H1 (cell line): Measurements from ENCODE around the gene POLA1. TPM values are rescaled to one million over a fixed set of nuclear protein-coding genes. Genes with fewer than 3 reads are reported as not detected.

ENCODE experiments used
- CTCF ChIA-PET: fragments of 300-600 bp; sonication (Branson Sonifier 250); formaldehyde crosslinking; loops from one replicate; lab custom pipeline; 2021; ENCODE audit not compliant: partially characterized antibody; lab: Charles Lee
- POLR2A ChIA-PET: fragments of 300-600 bp; sonication (Branson Sonifier 250); formaldehyde crosslinking; loops from one replicate; lab custom pipeline; 2021; ENCODE audit warnings: inconsistent platforms; ENCODE audit not compliant: partially characterized antibody; lab: Charles Lee
- DNase-seq, 2 experiments: peaks; one replicate each; pipeline versions ENCODE4 v3.0.0 to v3.0.0-alpha.2; 2010 to 2022; ENCODE audit warnings: low spot score in 2 of 2, low read depth in 1 of 2, mixed read lengths in 1 of 2
- FAIRE-seq: peaks from 2 replicates; lab custom pipeline; 2011; peaks lifted over from hg19 to GRCh38; lab: Jason Lieb, UNC
- H2AFZ ChIP-seq: 2 replicates; pipeline ENCODE4 v1.8.1; 2012; ENCODE audit warnings: low read length, inconsistent platforms
- H2AK5ac ChIP-seq: 2 replicates; pipeline ENCODE4 v1.6.1; 2013; ENCODE audit warnings: low read depth, low read length
- H2BK120ac ChIP-seq: replicated peaks from 2 replicates; pipeline ENCODE3; 2013; ENCODE audit warnings: low read depth, low read length, inconsistent platforms
- H2BK12ac ChIP-seq: 2 replicates; pipeline ENCODE4 v1.6.1; 2013; ENCODE audit warnings: low read depth, low read length
- H2BK15ac ChIP-seq: 2 replicates; pipeline ENCODE4 v1.6.1; 2013; ENCODE audit warnings: low read length
- H2BK20ac ChIP-seq: 2 replicates; pipeline ENCODE4 v1.6.1; 2013; ENCODE audit warnings: low read length
- H2BK5ac ChIP-seq: 2 replicates; pipeline ENCODE4 v1.6.1; 2013; ENCODE audit warnings: low read depth, low read length
- H3K14ac ChIP-seq: 2 replicates; pipeline ENCODE4 v1.6.1; 2013; ENCODE audit warnings: inconsistent platforms; ENCODE audit not compliant: insufficient read length
- H3K18ac ChIP-seq: 2 replicates; pipeline ENCODE4 v1.6.1; 2013; ENCODE audit warnings: low read length; ENCODE audit errors: extremely low read depth
- H3K23ac ChIP-seq: 2 replicates; pipeline ENCODE4 v1.6.1; 2013; ENCODE audit warnings: inconsistent platforms; ENCODE audit not compliant: insufficient read length
- H3K23me2 ChIP-seq: 2 replicates; pipeline ENCODE4 v1.6.1; 2013; ENCODE audit warnings: low read depth, low read length
- H3K27ac ChIP-seq: 2 replicates; pipeline ENCODE4 v1.6.1; 2011; ENCODE audit warnings: low read depth, low read length, inconsistent platforms
- H3K27me3 ChIP-seq, 4 experiments: replicated peaks in 1 of 4; 1 replicate in 1 of 4; 2 replicates in 3 of 4; pipeline versions ENCODE4 v1.6.1 to v1.8.1; 2011 to 2013; ENCODE audit warnings: low read length in 3 of 4, mild to moderate bottlenecking in 3 of 4, inconsistent platforms in 2 of 4, mixed read lengths in 2 of 4, moderate library complexity in 1 of 4; ENCODE audit not compliant: control insufficient read depth in 3 of 4, insufficient read depth in 3 of 4; ENCODE audit errors: extremely low read depth in 1 of 4
- H3K36me3 ChIP-seq, 4 experiments: 2 replicates each; pipeline versions ENCODE4 v1.6.1 to v1.8.1; 2011 to 2013; ENCODE audit warnings: mild to moderate bottlenecking in 4 of 4, low read length in 3 of 4, moderate library complexity in 2 of 4, control low read depth in 1 of 4, inconsistent platforms in 1 of 4; ENCODE audit not compliant: insufficient read depth in 4 of 4, control insufficient read depth in 2 of 4
- H3K4ac ChIP-seq: replicated peaks from 2 replicates; pipeline ENCODE3; 2013; ENCODE audit warnings: low read length, low read depth, mixed read lengths, inconsistent platforms; ENCODE audit not compliant: insufficient read length
- H3K4me1 ChIP-seq, 4 experiments: replicated peaks in 1 of 4; 1 replicate in 1 of 4; 2 replicates in 3 of 4; pipeline versions ENCODE4 v1.6.1 to v1.8.1; 2011 to 2013; ENCODE audit warnings: low read length in 3 of 4, inconsistent platforms in 2 of 4, mixed read lengths in 1 of 4; ENCODE audit not compliant: insufficient read depth in 4 of 4, control insufficient read depth in 3 of 4
- H3K4me2 ChIP-seq, 2 experiments: 2 replicates each; pipeline versions ENCODE4 v1.6.1 to v1.8.1; 2011 to 2013; ENCODE audit warnings: low read depth in 2 of 2, low read length in 2 of 2, control low read depth in 1 of 2, inconsistent platforms in 1 of 2, mild to moderate bottlenecking in 1 of 2; ENCODE audit not compliant: insufficient read depth in 1 of 2
- H3K4me3 ChIP-seq, 4 experiments: fragments of 200-600, 300-600 bp in 1 of 4; sonication (generic), shearing (Covaris generic), sonication (Bioruptor Twin) in 1 of 4; 2 replicates each; pipeline versions ENCODE4 v1.5.1 to v1.8.1; 2011 to 2016; ENCODE audit warnings: low read length in 4 of 4, low read depth in 3 of 4, control low read depth in 2 of 4, inconsistent platforms in 2 of 4, mild to moderate bottlenecking in 2 of 4, mixed read lengths in 1 of 4, moderate library complexity in 1 of 4; ENCODE audit not compliant: insufficient read depth in 2 of 4; ENCODE audit errors: extremely low read depth in 1 of 4
- H3K56ac ChIP-seq: replicated peaks from 2 replicates; pipeline ENCODE3; 2013; ENCODE audit warnings: low read depth, mild to moderate bottlenecking, mixed read lengths, low read length, inconsistent platforms; ENCODE audit not compliant: insufficient read length
- H3K79me1 ChIP-seq: 2 replicates; pipeline ENCODE4 v1.6.1; 2013; ENCODE audit warnings: low read depth, low read length, control low read depth
- H3K79me2 ChIP-seq, 2 experiments: 2 replicates each; pipeline versions ENCODE4 v1.6.1 to v1.8.1; 2012 to 2013; ENCODE audit warnings: low read length in 2 of 2, mild to moderate bottlenecking in 2 of 2, inconsistent platforms in 1 of 2; ENCODE audit not compliant: insufficient read depth in 2 of 2, control insufficient read depth in 1 of 2
- H3K9ac ChIP-seq, 4 experiments: replicated peaks in 1 of 4; 1 replicate in 1 of 4; 2 replicates in 3 of 4; pipeline versions ENCODE4 v1.6.1 to v1.8.1; 2011 to 2013; ENCODE audit warnings: low read depth in 3 of 4, low read length in 3 of 4, control low read depth in 2 of 4, mild to moderate bottlenecking in 2 of 4, moderate library complexity in 2 of 4, inconsistent platforms in 1 of 4; ENCODE audit errors: extremely low read depth in 1 of 4
- H3K9me3 ChIP-seq, 2 experiments: 2 replicates each; pipeline versions ENCODE4 v1.6.1 to v1.8.1; 2012 to 2013; ENCODE audit warnings: mild to moderate bottlenecking in 2 of 2, moderate library complexity in 2 of 2, control low read depth in 1 of 2, inconsistent platforms in 1 of 2, low read depth in 1 of 2, low read length in 1 of 2, mixed read lengths in 1 of 2; ENCODE audit not compliant: insufficient read depth in 2 of 2
- H4K20me1 ChIP-seq, 2 experiments: replicated peaks in 1 of 2; 2 replicates each; pipeline versions ENCODE3 to v1.8.1; 2011 to 2013; ENCODE audit warnings: inconsistent platforms in 2 of 2, low read length in 2 of 2, mild to moderate bottlenecking in 1 of 2; ENCODE audit not compliant: insufficient read depth in 2 of 2, control insufficient read depth in 1 of 2
- H4K5ac ChIP-seq: 2 replicates; pipeline ENCODE4 v1.6.1; 2013; ENCODE audit warnings: low read length, low read depth, mixed read lengths, inconsistent platforms; ENCODE audit not compliant: insufficient read length
- H4K8ac ChIP-seq: 2 replicates; pipeline ENCODE4 v1.8.0; 2013; ENCODE audit warnings: mild to moderate bottlenecking, moderate library complexity, low read length, inconsistent platforms; ENCODE audit not compliant: insufficient read depth; ENCODE audit errors: extremely low read depth
- H4K91ac ChIP-seq: replicated peaks from 2 replicates; pipeline ENCODE3; 2013; ENCODE audit warnings: low read length, mixed read lengths, inconsistent platforms; ENCODE audit not compliant: insufficient read length
- BRCA1 ChIP-seq: IDR thresholded peaks from 2 replicates; pipeline ENCODE4 v1.6.1; 2012; ENCODE audit warnings: low read depth, low read length, improper control_type of control experiment
- CTBP2 ChIP-seq: IDR thresholded peaks from 2 replicates; pipeline ENCODE4 v1.7.0; 2011; ENCODE audit warnings: borderline replicate concordance, mild to moderate bottlenecking, moderate library complexity, mixed read lengths, low read length; ENCODE audit not compliant: insufficient read depth, insufficient read length
- EGR1 ChIP-seq: IDR thresholded peaks from 2 replicates; pipeline ENCODE4 v1.6.1; 2011; ENCODE audit warnings: low read depth, low read length, borderline replicate concordance
- EP300 ChIP-seq, 2 experiments: IDR thresholded peaks; 1 replicate in 1 of 2; 2 replicates in 1 of 2; pipeline ENCODE4 v1.6.1; 2011 to 2012; ENCODE audit warnings: low read depth in 2 of 2, low read length in 2 of 2, mild to moderate bottlenecking in 2 of 2, borderline replicate concordance in 1 of 2, inconsistent platforms in 1 of 2, moderate library complexity in 1 of 2
- HDAC2 ChIP-seq, 2 experiments: fragments of 300-600 bp in 1 of 2; sonication (generic) in 1 of 2; IDR thresholded peaks; 2 replicates each; pipeline ENCODE4 v1.6.1; 2011 to 2012; ENCODE audit warnings: low read depth in 2 of 2, low read length in 2 of 2, mild to moderate bottlenecking in 2 of 2, moderate library complexity in 2 of 2, borderline replicate concordance in 1 of 2, inconsistent platforms in 1 of 2
- HDAC6 ChIP-seq: IDR thresholded peaks from one replicate; pipeline ENCODE4 v1.7.1; 2012; ENCODE audit warnings: low read depth, mild to moderate bottlenecking, inconsistent platforms, low read length, moderate library complexity
- PHF8 ChIP-seq: fragments of 200-600 bp; sonication (generic); conservative IDR thresholded peaks from 2 replicates; pipeline ENCODE4 v1.7.1; 2012; ENCODE audit warnings: low read depth, mild to moderate bottlenecking, inconsistent platforms, low read length, moderate library complexity
- SAP30 ChIP-seq: fragments of 300-600 bp; sonication (generic); IDR thresholded peaks from 2 replicates; pipeline ENCODE4 v1.7.1; 2012; ENCODE audit warnings: low read length, moderate library complexity, mild to moderate bottlenecking, inconsistent platforms; ENCODE audit not compliant: insufficient read depth, insufficient replicate concordance
- SIX5 ChIP-seq: IDR thresholded peaks from 2 replicates; pipeline ENCODE4 v1.6.1; 2011; ENCODE audit warnings: mild to moderate bottlenecking, low read depth, low read length
- YY1 ChIP-seq: IDR thresholded peaks from 2 replicates; pipeline ENCODE4 v1.6.1; 2011; ENCODE audit warnings: low read depth, mild to moderate bottlenecking, low read length
- WGBS, 2 experiments: shearing (Covaris generic) in 1 of 2; methylation state at CpG; one replicate each; pipeline versions ENCODE4 v1.1.6 to v1.1.7; 2013 to 2015; ENCODE audit warnings: low lambda C conversion rate in 2 of 2, mixed read lengths in 2 of 2, inconsistent platforms in 1 of 2, low coverage in 1 of 2, missing lambda C conversion rate in 1 of 2; ENCODE audit not compliant: insufficient replicate concordance in 2 of 2, insufficient coverage in 1 of 2, insufficient read length in 1 of 2; ENCODE audit errors: extremely low coverage in 1 of 2, missing lambda C conversion rate in 1 of 2; 5-methylcytosine and 5-hydroxymethylcytosine counted together
- polyA plus RNA-seq, 7 experiments: library from polyadenylated mRNA; depleted of rRNA in 3 of 7; stranded (reverse) in 5 of 7; unstranded in 2 of 7; fragments of >200 nt in 5 of 7; fragments of 200-250 nt in 2 of 7; gene quantifications; 1 replicate in 5 of 7; 2 replicates in 1 of 7; 4 replicates in 1 of 7; pipeline versions ENCODE4 v1.2.1 to v1.2.3, GENCODE V29; 2011 to 2013; ENCODE audit warnings: missing spikeins in 2 of 7, mixed read lengths in 2 of 7
- total RNA-seq: library from RNA; stranded (reverse); fragmentation: NEBNext Ultra II Directional; extraction: Animal tissue kit (Norgen Biotek cat#: 25700); gene quantifications from 2 replicates; pipeline ENCODE4 v1.2.1, GENCODE V29; 2021

Gene POLA1
- total and polyA plus RNA-seq, 2 of the 8 experiments (the other 6 are each of a cell fraction or from before 2014, with no cell fraction given): 5.6 to 34.9 TPM

DNA sequence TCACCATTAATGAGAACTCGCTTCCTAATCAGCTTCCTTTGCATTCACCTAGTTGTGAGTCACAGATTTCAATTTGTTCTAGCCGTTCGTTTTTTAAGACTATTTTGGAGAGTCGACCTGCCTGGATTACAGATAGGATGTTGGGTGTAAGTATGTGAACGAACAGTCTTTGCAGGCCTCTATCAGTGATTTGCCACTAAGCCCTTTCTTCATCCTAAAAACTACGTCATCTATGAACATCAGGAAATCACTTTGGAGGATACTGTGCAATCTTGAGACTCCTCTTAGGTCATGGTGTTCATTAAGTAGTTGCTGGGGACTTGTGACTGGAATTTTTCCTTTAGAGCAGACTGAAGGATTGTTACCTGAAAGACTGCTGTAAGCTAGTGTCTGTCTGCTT, 1.1 kb downstream of the POLA1 start:
- no peak overlapping the region for H2BK20ac ChIP-seq
- no peak overlapping the region for H2AFZ ChIP-seq
- peak overlapping the region in 3 of 4 experiments; percentile 60 to 92 (median 76); a peak in 5 of 8 replicates for H3K4me3 ChIP-seq
- WGBS, 2 experiments: 90% methylated on average over 6 of the region's 6 CpGs; no CpG with 5 or more reads in 1 of the 2 experiments
- H4K8ac ChIP-seq: no peak overlapping the region
- no peak for DNase-seq
- peaks cover 16 to 50% of the 10 kb centered on the region in 2 experiments for H3K79me2 ChIP-seq
- H3K36me3 ChIP-seq: peaks cover 0 to 6% (median 0%) of the 10 kb centered on the region in 4 experiments; a peak in 2 of 8 replicates
- no peak overlapping the region for H3K18ac ChIP-seq
- H3K4ac ChIP-seq: no peak overlapping the region
- ChIA-PET CTCF (interaction anchor here (1.3 to 1.5 kb wide), 2 partner anchors 18 to 389 kb away, joined by 3 to 6 read pairs; no protein-coding TSS in a partner anchor), POLR2A (interaction anchor here (0.6 to 3.8 kb wide), 2 partner anchors 12 to 20 kb away, joined by 6 to 10 read pairs; no protein-coding TSS in a partner anchor)
- H3K23me2 ChIP-seq: no peaks in the 10 kb centered on the region
- no peak overlapping the region for H2BK5ac ChIP-seq
- H3K27me3 ChIP-seq: no peaks in the 10 kb centered on the region
- H3K4me2 ChIP-seq: peak overlapping the region; percentile 60 to 64
- no peak overlapping the region for H3K23ac ChIP-seq
- H3K4me1 ChIP-seq: peaks cover 0 to 3% (median 3%) of the 10 kb centered on the region in 4 experiments; a peak in 3 of 7 replicates
- no peak overlapping the region for H3K14ac ChIP-seq
- H4K20me1 ChIP-seq: peaks cover 0 to 2% of the 10 kb centered on the region in 2 experiments
- H2BK15ac ChIP-seq: no peak overlapping the region
- no peak overlapping the region for H2BK120ac ChIP-seq
- no peaks in the 10 kb centered on the region for H3K9me3 ChIP-seq
- no peak overlapping the region for H2BK12ac ChIP-seq
- H4K5ac ChIP-seq: no peak overlapping the region
- no peaks in the 10 kb centered on the region; the same call in 1 of the 2 replicates for H3K79me1 ChIP-seq
- no peak overlapping the region for H3K56ac ChIP-seq
- H4K91ac ChIP-seq: no peak overlapping the region
- FAIRE-seq: no peak
- no peak overlapping the region for H2AK5ac ChIP-seq
- no peak overlapping the region for H3K27ac ChIP-seq
- H3K9ac ChIP-seq: no peak overlapping the region
- no peak for TF ChIP-seq SAP30
- TF ChIP-seq SIX5: no peak
- no peak for TF ChIP-seq EP300 (IDR thresholded peaks at IDR 0.05; ENCODE audit: borderline replicate concordance in 1 of 2, low read depth in 2 of 2, low read length in 2 of 2)
- no peak for TF ChIP-seq EGR1
- TF ChIP-seq YY1: no peak
- TF ChIP-seq CTBP2: no peak
- TF ChIP-seq PHF8: no peak
- no peak for TF ChIP-seq HDAC2 (IDR thresholded peaks at IDR 0.05; ENCODE audit: borderline replicate concordance in 1 of 2, low read depth in 2 of 2, low read length in 2 of 2)
- TF ChIP-seq HDAC6: no peak
- TF ChIP-seq BRCA1: no peak
